GM18507 (cell line): ENCODE data around the gene PPM1G.
"Not testable (repeated sequence)": the region's sequence is repeated elsewhere in the genome, so short reads cannot be mapped to it uniquely, and the experiment has no call there.

Experiments
- DNase-seq: peaks from one replicate; pipeline ENCODE4 v3.0.0; 2011; ENCODE audit warnings: low read depth; ENCODE audit not compliant: insufficient read length; ENCODE audit errors: extremely low spot score
- FAIRE-seq: peaks from 2 replicates; lab custom pipeline; 2011; peaks lifted over from hg19 to GRCh38; lab: Jason Lieb, UNC

Gene PPM1G

DNA sequence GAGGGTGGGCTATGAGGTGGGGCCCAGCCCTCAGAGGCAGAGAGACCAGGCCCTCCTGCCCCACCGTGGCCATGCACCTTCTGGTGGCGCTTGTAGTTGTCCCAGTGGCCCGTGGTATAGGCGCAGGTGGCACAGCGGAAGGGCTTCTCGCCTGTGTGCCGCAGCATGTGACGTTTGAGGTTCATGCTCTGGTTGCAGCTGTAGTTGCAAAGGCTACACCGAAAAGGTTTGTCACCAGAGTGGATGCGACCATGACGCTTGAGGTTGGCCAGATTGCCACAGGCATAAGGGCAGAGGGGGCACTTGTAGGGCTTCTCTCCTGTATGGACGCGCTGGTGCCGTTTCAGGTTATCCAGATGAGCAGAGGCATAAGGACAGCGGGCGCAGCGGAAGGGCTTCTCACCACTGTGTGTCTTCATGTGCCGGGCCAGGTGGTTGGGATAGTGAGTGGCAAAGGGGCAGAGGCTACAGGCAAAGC, 31.7 kb downstream of the PPM1G start:
- no peak for FAIRE-seq
- DNase-seq: no peak

DNA sequence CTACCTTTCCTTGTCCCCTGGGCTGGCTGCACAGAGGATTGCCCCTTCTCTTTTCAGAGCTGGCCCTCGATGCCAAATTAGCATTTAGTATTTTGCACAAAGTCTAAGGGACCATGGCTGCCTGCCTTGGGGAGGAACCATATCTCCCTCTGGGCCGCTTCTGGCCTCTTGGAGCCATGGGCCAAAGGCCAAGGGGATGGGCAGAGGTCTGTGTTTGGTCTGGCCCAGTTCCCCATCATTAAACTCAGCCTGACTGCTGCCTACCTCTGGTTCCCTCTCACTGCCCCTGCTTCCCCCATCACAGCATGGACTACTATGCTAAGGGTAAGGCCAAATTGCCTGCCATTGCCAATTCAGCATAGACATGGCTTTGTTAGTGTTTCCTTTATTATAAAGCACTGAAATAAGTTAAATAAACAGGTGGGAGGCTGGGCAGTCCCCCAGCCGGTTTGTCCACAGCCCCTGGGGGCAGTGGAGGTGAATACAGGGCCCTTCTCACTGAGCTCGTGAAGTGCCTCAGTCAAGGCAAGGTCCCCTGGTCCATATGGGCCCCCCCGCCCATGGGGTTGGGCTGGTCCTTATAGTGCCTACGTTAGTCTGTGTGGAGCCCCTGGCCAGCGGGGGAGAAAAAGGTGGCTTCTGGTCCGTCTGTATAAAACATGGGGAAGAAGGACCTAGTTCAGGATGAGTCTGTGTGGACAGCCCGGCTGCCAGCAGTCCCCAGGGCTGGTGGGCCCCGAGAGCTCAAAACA, 32.3 kb downstream of the PPM1G start:
- no peak for DNase-seq
- no peak for FAIRE-seq

DNA sequence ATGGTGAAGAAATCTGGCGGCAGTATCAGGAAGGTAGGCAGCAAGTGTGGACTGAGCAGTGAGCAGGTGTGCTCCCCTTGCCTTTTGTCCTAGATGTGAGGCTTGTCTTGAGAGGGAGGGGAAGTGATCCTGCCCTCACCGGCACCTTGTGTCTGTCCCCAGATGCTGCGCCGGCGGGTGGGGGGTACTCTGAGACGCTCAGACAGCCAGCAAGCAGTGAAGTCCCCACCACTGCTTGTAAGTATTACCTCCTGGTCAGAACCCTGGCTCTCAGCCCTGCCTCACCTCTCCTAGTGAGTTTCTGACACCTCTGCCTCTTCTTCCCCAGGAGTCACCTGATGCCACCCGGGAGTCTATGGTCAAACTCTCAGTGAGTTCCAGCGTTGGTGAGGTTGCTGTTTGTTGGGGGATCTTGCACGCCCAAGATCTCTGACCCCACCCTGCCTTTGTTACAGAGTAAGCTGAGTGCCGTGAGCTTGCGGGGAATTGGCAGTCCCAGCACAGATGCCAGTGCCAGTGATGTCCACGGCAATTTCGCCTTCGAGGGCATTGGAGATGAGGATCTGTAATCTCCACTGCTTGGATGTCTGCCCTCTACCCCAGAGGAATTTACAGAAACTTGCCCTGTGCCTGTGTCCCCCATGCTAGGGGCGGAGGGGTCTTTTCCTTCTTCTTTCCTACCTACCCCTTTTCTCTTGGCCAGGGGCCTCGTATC, 33.1 kb downstream of the PPM1G start:
- FAIRE-seq: no peak

DNA sequence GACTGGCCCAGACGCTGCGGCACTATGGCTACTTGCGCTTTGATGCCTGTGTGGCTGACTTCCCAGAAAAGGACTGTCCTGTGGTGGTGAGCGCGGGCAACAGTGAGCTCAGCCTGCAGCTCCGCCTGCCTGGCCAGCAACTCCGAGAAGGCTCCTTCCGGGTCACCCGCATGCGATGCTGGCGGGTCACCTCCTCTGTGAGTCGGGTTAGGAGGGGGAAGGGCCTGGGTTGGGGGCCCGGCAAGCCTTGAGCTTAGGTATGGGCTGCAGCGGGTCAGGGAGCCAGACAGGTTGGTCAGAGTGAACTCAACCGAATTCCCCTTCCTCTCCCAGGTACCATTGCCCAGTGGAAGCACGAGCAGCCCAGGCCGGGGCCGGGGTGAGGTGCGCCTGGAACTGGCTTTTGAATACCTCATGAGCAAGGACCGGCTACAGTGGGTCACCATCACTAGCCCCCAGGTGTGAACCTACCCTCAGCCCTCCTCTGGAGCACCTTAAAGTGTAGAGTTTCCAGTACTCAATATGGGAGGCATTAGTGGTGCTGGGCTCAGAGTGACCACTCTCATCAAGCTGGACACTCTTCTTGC, 33.8 kb downstream of the PPM1G start:
- DNase-seq: no peak
- no peak for FAIRE-seq

More for the DNA sequence above, 33.1 kb downstream of the PPM1G start:
- no peak for DNase-seq

DNA sequence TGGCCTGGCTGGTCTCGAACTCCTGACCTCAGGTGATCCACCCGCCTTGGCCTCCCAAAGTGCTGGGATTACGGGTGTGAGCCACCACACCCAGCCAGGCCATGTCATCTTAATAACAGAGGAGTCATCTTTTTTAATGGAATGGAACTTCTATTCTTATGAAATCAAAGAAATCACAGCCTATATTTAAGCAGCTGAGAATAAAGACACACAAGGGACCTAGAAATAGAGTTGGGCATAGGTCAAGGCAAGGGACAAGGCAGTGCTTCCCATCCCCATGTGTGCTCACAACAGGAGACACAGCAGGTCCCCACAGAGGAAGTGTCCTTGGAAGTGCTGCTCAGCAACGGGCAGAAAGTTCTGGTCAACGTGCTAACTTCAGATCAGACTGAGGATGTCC, 35.8 kb downstream of the PPM1G start:
- FAIRE-seq (no peak), DNase-seq (no peak)

- FAIRE-seq (no peak), DNase-seq (no peak)
These were observed 36.5 kb downstream of the PPM1G start for GRCh38 chr2:27372937-27373336.

DNA sequence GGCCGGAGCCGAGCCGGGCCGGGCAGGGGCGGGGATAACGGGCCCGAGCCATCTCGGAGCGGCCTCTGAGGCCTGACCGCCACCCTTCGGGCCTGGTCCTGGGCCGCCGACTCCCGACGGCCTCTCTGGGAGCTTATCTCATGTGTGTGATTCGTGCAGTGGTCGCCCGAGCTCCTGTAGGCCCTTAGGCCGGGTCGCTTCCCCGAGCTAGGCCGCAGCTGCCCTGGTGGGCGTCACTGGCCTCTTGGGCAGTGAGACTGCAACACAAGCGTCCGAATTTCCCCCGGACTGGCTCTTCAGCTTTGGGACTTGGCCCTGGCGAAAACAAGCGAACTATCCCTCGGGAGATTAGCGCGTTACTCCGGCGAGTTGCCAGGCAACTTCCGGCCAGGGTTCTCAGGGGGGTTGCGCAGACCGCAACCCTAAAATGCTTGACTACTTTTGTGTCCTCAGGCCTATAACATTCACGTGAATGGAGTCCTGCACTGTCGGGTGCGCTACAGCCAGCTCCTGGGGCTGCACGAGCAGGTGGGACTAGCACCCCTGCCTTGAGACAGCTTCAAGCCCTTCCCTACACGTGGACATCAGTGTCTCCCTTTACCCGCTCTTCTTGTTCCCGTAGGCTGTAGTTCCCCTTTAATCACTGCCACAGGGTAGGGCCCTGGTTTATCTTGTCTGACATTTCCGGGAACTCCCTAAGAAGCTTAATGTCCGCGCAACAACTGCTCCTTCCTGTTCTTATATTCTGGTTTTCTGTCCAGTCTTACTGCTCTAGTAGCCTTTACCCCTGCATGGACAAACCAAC, 38.4 kb downstream of the PPM1G start:
- peak; percentile 64 for FAIRE-seq
- DNase-seq: peak; percentile 25

- FAIRE-seq (peak; percentile 95), DNase-seq (peak; percentile 84)
These were observed 39.2 kb downstream of the PPM1G start, which contains the start of the genes EIF2B4 and SNX17 for GRCh38 chr2:27370026-27370815. Gene EIF2B4, minus strand, starts transcription at chr2:27370338. Its CDS starts 24 bp downstream, at chr2:27370314. Gene SNX17, plus strand, starts transcription at chr2:27370616. Its CDS starts 128 bp downstream, at chr2:27370744.

DNA sequence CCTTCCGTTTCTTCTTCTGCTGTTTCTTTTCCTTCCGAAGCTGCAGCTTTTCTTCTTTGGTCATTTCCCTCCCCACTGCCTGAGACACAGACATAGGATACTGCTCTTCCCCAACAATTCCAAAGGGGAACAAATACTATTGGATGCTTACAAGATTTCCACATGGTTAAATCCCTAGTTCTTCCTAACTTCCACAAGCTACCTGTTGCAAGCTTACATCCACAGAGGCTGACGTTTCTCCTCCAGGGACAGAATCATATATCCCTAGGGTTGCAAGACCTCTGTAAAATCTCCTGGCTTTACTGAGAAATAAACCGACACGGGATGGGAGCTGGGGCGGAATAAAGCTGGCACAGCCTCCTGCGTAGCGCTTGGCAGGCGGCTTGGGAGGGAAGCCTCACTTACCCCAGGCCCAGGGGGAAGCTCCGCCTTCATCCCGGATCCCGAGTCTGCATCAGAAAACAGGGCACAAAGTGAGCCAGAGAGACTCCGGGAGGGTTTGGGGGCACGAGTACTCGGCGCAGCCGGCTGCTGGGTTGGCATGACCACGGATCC, 39.8 kb downstream of the PPM1G start:
- FAIRE-seq (no peak), DNase-seq (peak; percentile 25)

- DNase-seq: no peak
- no peak for FAIRE-seq
These were observed 45.5 kb downstream of the PPM1G start for GRCh38 chr2:27363933-27364332.

DNA sequence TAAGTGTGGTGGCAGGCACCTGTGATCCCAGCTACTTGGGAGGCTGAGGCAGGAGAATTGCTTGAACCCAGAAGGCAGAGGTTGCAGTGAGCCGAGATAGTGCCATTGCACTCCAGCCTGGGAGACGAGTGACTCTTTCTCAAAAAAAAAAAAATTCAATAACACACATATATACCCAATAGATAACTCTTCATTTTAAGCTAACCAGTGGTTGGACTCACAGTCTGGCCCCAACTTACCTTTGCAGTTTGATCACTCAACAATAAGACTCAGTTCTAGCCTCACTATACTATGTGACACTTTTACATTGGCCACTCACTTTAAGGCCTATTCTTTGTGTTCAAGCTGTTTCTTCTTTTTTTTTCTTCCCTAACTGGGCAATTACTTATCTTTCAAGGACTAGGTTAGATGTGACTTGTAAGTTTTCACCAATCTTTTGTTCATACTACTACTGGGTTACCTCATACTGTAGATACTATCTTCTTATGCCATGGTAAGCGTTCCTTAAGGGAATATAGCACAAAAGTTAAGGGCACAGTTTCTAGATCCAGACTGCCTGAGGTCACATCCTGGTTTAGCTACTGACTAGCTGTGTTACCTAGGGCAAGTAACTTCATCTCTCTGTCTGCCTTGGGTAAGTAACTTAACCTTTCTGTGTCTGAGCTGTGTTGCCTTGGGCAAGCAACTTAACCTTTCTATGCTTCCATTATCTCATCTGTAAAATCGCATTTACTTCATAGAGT, 46.5 kb downstream of the PPM1G start:
- FAIRE-seq: no peak
- DNase-seq: no peak

DNA sequence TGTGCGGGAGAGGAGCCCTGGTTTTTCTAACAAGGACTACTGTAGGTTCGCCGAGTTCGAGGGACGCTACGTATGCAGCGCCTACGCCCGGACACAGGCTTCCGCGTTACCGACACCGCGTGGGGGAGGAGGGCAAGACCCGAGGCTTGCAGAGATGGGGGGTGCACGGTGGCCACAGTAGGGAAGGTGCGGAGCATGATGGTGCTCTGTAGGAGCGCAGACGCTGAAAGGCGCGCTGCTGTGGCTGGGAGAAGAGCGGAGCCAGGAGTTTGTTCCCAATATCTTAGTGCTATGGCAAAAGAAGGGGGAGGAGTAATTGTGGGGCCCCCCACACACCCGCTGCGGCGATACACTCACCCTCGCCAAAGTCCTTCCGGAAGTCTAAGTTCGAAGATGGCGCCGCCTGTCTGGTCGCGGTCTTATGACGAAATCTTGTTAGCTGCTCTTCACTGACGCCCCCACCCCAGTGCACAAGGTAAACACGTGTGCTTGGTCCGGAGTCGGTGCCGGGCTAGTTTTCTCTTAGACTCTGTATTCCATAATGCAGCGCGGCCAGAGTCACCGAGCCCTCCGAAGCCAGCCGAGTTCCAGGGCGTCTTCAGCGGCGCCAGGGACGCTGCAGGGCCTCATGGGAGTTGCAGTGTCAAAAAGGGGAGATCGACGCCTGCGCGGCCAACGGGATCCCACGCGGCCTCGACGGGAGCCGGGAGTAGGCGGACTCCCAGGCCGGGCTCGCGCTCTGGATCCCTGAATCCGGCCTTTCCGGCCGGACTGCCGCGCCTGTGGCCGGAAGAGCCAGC, 52.8 kb downstream of the PPM1G start, which contains the start of gene GTF3C2:
Gene GTF3C2, minus strand, starts transcription at position 383 of the 800 bp plus-strand sequence. CDS start 13,210 bp downstream, outside the sequence.
- peak; percentile 77 for DNase-seq
- FAIRE-seq: peak; percentile 94

DNA sequence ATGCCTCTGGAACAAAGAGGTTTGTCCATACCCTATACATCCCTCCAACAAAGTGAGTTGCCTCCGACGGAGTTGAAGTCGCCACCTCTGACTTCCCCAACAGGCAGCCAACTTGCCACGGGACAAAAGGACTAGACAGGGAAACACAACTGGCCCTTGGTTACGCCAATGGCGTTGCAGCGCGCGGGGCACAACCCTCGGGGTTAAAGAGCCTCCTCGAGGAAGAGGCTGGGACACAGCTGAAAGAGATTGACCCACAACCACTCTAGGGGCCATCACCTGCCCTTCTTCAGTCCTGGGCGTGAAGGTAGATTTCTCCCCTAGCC, 53.4 kb downstream of the PPM1G start:
- DNase-seq: peak; percentile 18
- no peak for FAIRE-seq

DNA sequence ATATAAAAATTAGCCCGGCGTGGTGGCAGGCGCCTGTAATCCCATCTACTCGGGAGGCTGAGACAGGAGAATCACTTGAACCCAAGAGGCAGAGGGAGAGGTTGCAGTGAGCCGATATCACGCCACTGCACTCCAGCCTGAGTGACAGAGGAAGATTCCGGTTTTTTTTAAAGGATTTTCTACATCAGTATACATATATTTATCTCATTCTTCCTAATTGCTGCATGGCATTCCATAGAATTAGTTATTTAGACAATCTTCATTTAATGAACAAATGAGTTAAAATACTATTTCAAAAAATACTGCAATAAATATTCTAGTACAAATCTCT, 54.8 kb downstream of the PPM1G start:
- no peak for DNase-seq
- FAIRE-seq: no peak

- DNase-seq (no peak), FAIRE-seq (no peak)
These were observed 55.4 kb downstream of the PPM1G start for GRCh38 chr2:27353762-27354596.

- not testable (repeated sequence) for DNase-seq, FAIRE-seq
These were observed 56.0 kb downstream of the PPM1G start for GRCh38 chr2:27353386-27353761.
